Left colon (tissue), 2 donors: ENCODE measurements around the gene C11orf68. TPM values are rescaled to one million over a fixed set of nuclear protein-coding genes. Genes with fewer than 3 reads are reported as not detected.

ENCODE experiments used
- ATAC-seq: fragments of 200-7000 bp; cut with Tn5 transposase; one replicate; pipeline ENCODE4 v1.9.1; 2020; ENCODE audit warnings: mild to moderate bottlenecking, moderate library complexity
- DNase-seq, 2 donors: peaks; one replicate each; pipeline ENCODE4 v3.0.0-alpha.2; 2020
- intact Hi-C, 2 donors: fragments of 100-400 bp; cut with DNase I in 1 of 2; cut with micrococcal nuclease in 1 of 2; formaldehyde crosslinking; loops; one replicate each; pipeline versions ENCODE4 v1.11.2 to v1.14.0; 2022; cut with DNase I, micrococcal nuclease
- total RNA-seq, 2 donors: library from RNA; stranded (reverse); fragmentation: NEBNext Ultra II Directional; extraction: Animal tissue kit (Norgen Biotek cat#: 25700); gene quantifications; one replicate each; pipeline ENCODE4 v1.2.1, GENCODE V29; 2021
- donor health status: DM: no; HTN: no; CAD: no.
- donor health status: DM: yes; HTN: yes; CAD: no.

The C11orf68 gene
- total RNA-seq, 2 donors from 2014 or later, result 18.6 to 29.3 TPM

DNA sequence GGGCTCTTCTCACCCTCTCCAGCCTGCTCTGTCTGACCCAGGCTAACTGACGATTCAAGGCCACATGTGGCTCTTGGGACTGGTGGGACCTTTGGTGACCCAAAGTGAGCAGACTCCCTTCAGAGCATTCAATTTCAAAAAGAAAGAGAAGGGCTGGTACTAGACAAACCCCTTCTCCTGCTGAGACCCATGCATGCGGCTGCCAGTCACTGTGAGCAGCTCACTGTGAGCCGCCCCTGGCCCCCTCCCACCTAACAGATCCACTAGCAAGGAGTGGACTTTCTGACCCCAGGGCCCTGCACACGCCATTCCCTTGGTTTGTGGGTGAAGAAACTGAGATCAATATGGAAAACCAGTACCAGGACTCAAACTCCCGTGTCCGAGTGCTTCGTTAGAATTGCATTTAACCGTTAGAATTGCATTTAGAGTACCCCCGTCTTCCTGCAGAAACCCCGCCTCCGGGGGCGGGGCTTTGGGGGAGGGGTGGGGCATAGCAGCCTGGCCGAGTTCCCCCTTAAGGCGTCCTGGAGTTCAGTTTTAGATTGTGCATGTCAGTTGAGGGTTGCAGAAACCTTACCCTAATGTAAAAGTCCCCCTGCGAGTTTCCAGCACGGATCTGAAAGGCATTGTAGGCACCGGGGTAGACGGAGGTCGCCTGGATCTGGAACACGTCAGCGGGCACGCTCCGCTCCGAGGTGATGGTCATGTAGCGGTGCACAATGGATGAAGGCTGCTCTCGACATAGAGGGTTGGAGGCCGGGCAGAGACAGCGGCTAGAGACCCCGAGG is 51.4 kb downstream of the C11orf68 start:
- ATAC-seq (no peak), DNase-seq (no peak)
- intact Hi-C loops, result no loop called here

Other genes starting within 250 kb of the C11orf68 start
- 10 to 100 TPM; 70.8 to 72.3 TPM for gene KAT5, start 206.8 kb downstream of the C11orf68 start, total RNA-seq
- 10 to 100 TPM; 23.7 to 31.2 TPM for gene RNASEH2C, start 198.3 kb downstream of the C11orf68 start, total RNA-seq
- gene AP5B1, start 138.1 kb downstream of the C11orf68 start, total RNA-seq, result 10 to 100 TPM; 21.7 to 22.4 TPM
- 10 to 100 TPM; 29.5 to 35.9 TPM for gene OVOL1, start 132.0 kb downstream of the C11orf68 start, total RNA-seq
- 1 to 10 TPM; 1.6 to 3.8 TPM for gene SNX32, start 85.1 kb downstream of the C11orf68 start, total RNA-seq
- gene CFL1, start 60.9 kb downstream of the C11orf68 start, total RNA-seq, result 1,000 to 10,000 TPM; 1,740 to 2,016 TPM
- gene MUS81, start 58.6 kb downstream of the C11orf68 start, total RNA-seq, result 10 to 100 TPM; 55.7 to 63.4 TPM
- 10 to 100 TPM in 1 of 2 donors, 1 to 10 TPM in 1; 4.5 to 21.4 TPM for gene EFEMP2, start 46.3 kb downstream of the C11orf68 start, total RNA-seq
- gene CTSW, start 39.2 kb downstream of the C11orf68 start, total RNA-seq, result 1 to 10 TPM; 1.5 to 2.4 TPM
- 10 to 100 TPM; 47.7 to 49.6 TPM for gene FIBP, start 30.6 kb downstream of the C11orf68 start, total RNA-seq
- 1 to 10 TPM; 7.1 to 8.6 TPM for gene CCDC85B, start 28.4 kb downstream of the C11orf68 start, total RNA-seq
- 1 to 10 TPM; 1.1 to 1.8 TPM for gene FOSL1, start 18.7 kb downstream of the C11orf68 start, total RNA-seq
- gene DRAP1, start 364 bp upstream of the C11orf68 start, total RNA-seq, result 10 to 100 TPM; 47.3 to 53.4 TPM
- gene TSGA10IP, start 26.4 kb upstream of the C11orf68 start, total RNA-seq, result not detected
- gene SART1, start 42.7 kb upstream of the C11orf68 start, total RNA-seq, result 10 to 100 TPM; 41.1 to 46.4 TPM
- gene EIF1AD, start 83.1 kb upstream of the C11orf68 start, total RNA-seq, result 10 to 100 TPM; 21.6 to 31.3 TPM
- 100 to 1,000 TPM; 103 to 111 TPM for gene BANF1, start 83.4 kb upstream of the C11orf68 start, total RNA-seq
- not detected for gene CST6, start 92.9 kb upstream of the C11orf68 start, total RNA-seq
- under 1 TPM in 1 of 2 donors, not detected in 1; 0.39 TPM for gene CATSPER1, start 107.4 kb upstream of the C11orf68 start, total RNA-seq
- not detected for gene GAL3ST3, start 130.1 kb upstream of the C11orf68 start, total RNA-seq
- 100 to 1,000 TPM; 123 to 131 TPM for gene SF3B2, start 133.3 kb upstream of the C11orf68 start, total RNA-seq
- 10 to 100 TPM; 17.1 to 19.2 TPM for gene PACS1, start 151.2 kb upstream of the C11orf68 start, total RNA-seq